ENCODE measurements around the gene ZNHIT1. TPM values are rescaled to one million over a fixed set of nuclear protein-coding genes. Genes with fewer than 3 reads are reported as not detected.

Gene ZNHIT1
- polyA plus RNA-seq, 1 of the 3 experiments (the other 2 are of a cell fraction): 101 TPM

DNA sequence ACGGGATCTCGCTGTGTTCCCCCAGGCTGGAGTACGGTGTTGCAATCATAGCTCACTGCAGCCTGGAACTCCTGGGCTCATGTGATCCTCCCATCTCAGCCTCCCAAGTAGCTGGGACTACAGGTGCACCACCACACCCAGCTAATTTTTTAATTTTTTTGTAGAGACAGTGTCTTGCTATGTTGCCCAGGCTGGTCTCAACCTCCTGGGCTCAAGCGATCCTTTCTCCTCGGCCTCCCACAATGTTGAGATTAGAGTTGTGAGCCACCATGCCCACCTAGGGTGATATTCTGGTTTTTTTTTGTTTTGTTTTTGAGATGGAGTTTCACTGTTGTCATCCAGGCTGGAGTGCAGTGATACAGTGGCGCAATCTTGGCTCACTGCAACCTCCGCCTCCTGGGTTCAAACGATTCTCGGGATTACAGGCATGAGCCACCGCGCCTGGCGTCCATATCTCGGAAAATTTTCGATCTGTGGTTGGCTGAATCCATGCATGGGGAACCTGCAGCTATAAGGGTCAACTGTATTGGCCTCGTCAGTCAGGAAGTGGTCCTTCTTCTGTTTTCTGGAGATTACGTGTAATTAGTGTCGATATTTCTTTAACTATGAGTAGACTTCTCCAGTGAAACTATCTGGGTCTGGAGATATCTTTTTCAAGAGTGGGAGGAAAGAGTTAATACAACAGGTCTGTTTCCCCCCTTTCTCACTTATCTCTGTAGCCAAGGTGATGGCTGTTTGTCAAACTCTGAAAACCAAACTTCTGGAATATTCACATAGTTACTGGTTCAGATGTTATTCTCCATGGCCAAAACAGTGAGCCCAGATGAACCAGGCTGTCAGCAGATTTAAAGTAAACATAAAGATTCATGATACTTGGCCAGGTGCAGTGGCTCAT is 47.9 kb downstream of the ZNHIT1 start:
- ChIA-PET POLR2A (interaction anchor here (0.6 kb wide), 1 partner anchor 8 kb away, joined by 4 read pairs; no protein-coding TSS in a partner anchor), CTCF (interaction anchor here (1.2 to 3.0 kb wide), 6 partner anchors 12 to 128 kb away, joined by 3 to 18 read pairs (median 4); no protein-coding TSS in a partner anchor)
- no peak for DNase-seq
- Histone ChIP-seq H3K4me3 (ENCODE audit: low read depth in 2 of 2, low read length in 1 of 2) (no peak overlapping the region), H3F3A (replicated peaks; ENCODE audit: insufficient read depth) (no peaks in the 10 kb centered on the region), H4K20me1 (ENCODE audit: insufficient read depth) (no peaks in the 10 kb centered on the region), H3K9me2 (no peaks in the 10 kb centered on the region), H3K9me3 (no peaks in the 10 kb centered on the region), H3K79me2 (ENCODE audit: insufficient read depth) (no peaks in the 10 kb centered on the region), H3K36me3 (replicated peaks in 1 of 2; ENCODE audit: control insufficient read depth in 1 of 2, insufficient read depth in 2 of 2, low read length in 1 of 2) (no peaks in the 10 kb centered on the region), H3K27ac (ENCODE audit: low read depth in 2 of 2, low read length in 1 of 2) (no peak overlapping the region), H3K4me2 (no peak overlapping the region), H3K27me3 (ENCODE audit: insufficient read depth) (no peaks in the 10 kb centered on the region), H3K9ac (no peak overlapping the region), H3K4me1 (ENCODE audit: control insufficient read depth in 1 of 2, insufficient read depth in 2 of 2, low read depth in 1 of 2, low read length in 1 of 2) (no peaks in the 10 kb centered on the region), H2AFZ (ENCODE audit: low read depth) (no peak overlapping the region)
- no peak for TF ChIP-seq TEAD4 (IDR thresholded peaks at IDR 0.05; ENCODE audit: borderline replicate concordance, insufficient read depth)
- TF ChIP-seq POLR2AphosphoS5 (IDR thresholded peaks at IDR 0.05; ENCODE audit: low read depth, low read length): no peak
- TF ChIP-seq RAD21 (IDR thresholded peaks at IDR 0.05; ENCODE audit: low read length): no peak
- TF ChIP-seq MXI1 (IDR thresholded peaks at IDR 0.05; ENCODE audit: low read depth, low read length): no peak
- no peak for TF ChIP-seq FOXM1 (IDR thresholded peaks at IDR 0.05; ENCODE audit: low read depth)
- TF ChIP-seq, protein P1, sequence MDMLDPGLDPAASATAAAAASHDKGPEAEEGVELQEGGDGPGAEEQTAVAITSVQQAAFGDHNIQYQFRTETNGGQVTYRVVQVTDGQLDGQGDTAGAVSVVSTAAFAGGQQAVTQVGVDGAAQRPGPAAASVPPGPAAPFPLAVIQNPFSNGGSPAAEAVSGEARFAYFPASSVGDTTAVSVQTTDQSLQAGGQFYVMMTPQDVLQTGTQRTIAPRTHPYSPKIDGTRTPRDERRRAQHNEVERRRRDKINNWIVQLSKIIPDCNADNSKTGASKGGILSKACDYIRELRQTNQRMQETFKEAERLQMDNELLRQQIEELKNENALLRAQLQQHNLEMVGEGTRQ (IDR thresholded peaks at IDR 0.05; ENCODE audit: borderline replicate concordance, low read depth, low read length): no peak
- no peak for TF ChIP-seq GABPA (IDR thresholded peaks at IDR 0.05; ENCODE audit: low read depth)
- TF ChIP-seq TAF1 (IDR thresholded peaks at IDR 0.05; ENCODE audit: borderline replicate concordance, low read depth, low read length): no peak
- no peak for TF ChIP-seq RXRA (IDR thresholded peaks at IDR 0.05; ENCODE audit: borderline replicate concordance, low read depth)
- no peak for TF ChIP-seq RCOR1 (IDR thresholded peaks at IDR 0.05; ENCODE audit: low read length)
- no peak for TF ChIP-seq NRF1 (IDR thresholded peaks at IDR 0.05; ENCODE audit: low read depth, low read length)
- TF ChIP-seq, protein P2, sequence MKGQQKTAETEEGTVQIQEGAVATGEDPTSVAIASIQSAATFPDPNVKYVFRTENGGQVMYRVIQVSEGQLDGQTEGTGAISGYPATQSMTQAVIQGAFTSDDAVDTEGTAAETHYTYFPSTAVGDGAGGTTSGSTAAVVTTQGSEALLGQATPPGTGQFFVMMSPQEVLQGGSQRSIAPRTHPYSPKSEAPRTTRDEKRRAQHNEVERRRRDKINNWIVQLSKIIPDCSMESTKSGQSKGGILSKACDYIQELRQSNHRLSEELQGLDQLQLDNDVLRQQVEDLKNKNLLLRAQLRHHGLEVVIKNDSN (IDR thresholded peaks at IDR 0.05; ENCODE audit: borderline replicate concordance, low read depth): no peak
- TF ChIP-seq SMC3 (IDR thresholded peaks at IDR 0.05; ENCODE audit: low read depth, low read length): no peak
- 67% methylated on average over 17 of the region's 17 CpGs for WGBS (ENCODE audit: low lambda C conversion rate)

DNA sequence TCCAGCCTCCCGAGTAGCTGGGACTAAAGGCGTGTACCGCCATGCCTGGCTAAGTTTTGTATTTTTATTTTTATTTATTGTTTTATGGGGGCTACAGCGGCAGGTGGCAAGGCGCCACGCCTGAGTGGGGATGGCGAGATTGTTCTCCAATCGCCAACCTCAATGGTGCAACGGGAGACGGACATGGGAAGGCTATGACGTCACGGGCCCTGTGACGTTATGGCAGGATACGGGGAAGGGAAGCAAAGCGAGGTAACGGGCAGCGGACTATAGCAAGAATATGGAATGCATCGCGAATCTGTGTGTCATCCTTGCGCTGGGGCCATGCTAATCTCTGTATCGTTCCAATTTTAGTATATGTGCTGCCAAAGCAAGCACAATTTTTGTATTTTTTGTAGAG is 51.7 kb downstream of the ZNHIT1 start:
- POLR2A ChIA-PET: no interaction called here

More for the DNA sequence above, 51.7 kb downstream of the ZNHIT1 start:
- Histone ChIP-seq H3K27me3 (ENCODE audit: insufficient read depth) (no peaks in the 10 kb centered on the region; the same call in 1 of the 2 replicates), H3K9me3 (no peaks in the 10 kb centered on the region), H3K4me3 (ENCODE audit: low read depth in 2 of 2, low read length in 1 of 2) (no peak overlapping the region), H3K4me1 (ENCODE audit: control insufficient read depth in 1 of 2, insufficient read depth in 2 of 2, low read depth in 1 of 2, low read length in 1 of 2) (no peaks in the 10 kb centered on the region), H2AFZ (ENCODE audit: low read depth) (no peak overlapping the region), H3K9me2 (no peaks in the 10 kb centered on the region), H3F3A (replicated peaks; ENCODE audit: insufficient read depth) (no peaks in the 10 kb centered on the region), H4K20me1 (ENCODE audit: insufficient read depth) (no peaks in the 10 kb centered on the region), H3K27ac (ENCODE audit: low read depth in 2 of 2, low read length in 1 of 2) (no peak overlapping the region), H3K9ac (no peak overlapping the region), H3K4me2 (no peak overlapping the region), H3K36me3 (replicated peaks in 1 of 2; ENCODE audit: control insufficient read depth in 1 of 2, insufficient read depth in 2 of 2, low read length in 1 of 2) (no peaks in the 10 kb centered on the region), H3K79me2 (ENCODE audit: insufficient read depth) (no peaks in the 10 kb centered on the region)
- 79% methylated on average over 21 of the region's 21 CpGs for WGBS (ENCODE audit: low lambda C conversion rate)
- CTCF ChIA-PET: interaction anchor here (1.6 to 3.5 kb wide), 3 partner anchors 15 to 35 kb away, joined by 3 to 13 read pairs (median 4); no protein-coding TSS in a partner anchor
- no peak for TF ChIP-seq EP300 (IDR thresholded peaks at IDR 0.05; ENCODE audit: borderline replicate concordance in 1 of 2, low read depth in 1 of 2, low read length in 1 of 2)
- no peak for TF ChIP-seq MEF2A (IDR thresholded peaks at IDR 0.05; ENCODE audit: borderline replicate concordance, low read depth)
- TF ChIP-seq, protein P3, sequence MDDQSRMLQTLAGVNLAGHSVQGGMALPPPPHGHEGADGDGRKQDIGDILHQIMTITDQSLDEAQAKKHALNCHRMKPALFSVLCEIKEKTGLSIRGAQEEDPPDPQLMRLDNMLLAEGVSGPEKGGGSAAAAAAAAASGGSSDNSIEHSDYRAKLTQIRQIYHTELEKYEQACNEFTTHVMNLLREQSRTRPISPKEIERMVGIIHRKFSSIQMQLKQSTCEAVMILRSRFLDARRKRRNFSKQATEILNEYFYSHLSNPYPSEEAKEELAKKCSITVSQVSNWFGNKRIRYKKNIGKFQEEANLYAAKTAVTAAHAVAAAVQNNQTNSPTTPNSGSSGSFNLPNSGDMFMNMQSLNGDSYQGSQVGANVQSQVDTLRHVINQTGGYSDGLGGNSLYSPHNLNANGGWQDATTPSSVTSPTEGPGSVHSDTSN (IDR thresholded peaks at IDR 0.05): no peak
- DNase-seq: no peak
